Pancreas (tissue), 10 donors: ENCODE results near the gene RNF220. TPM values are rescaled to one million over a fixed set of nuclear protein-coding genes. Genes with fewer than 3 reads are reported as not detected.

Experiments used
- ATAC-seq, 4 donors: fragments of 200-7000 bp; cut with Tn5 transposase; one replicate each; pipeline versions ENCODE4 v1.8.0 to v1.9.1; 2020; ENCODE audit warnings: mild to moderate bottlenecking in 4 of 4, moderate library complexity in 4 of 4
- DNase-seq, 6 donors: peaks; one replicate each; pipeline ENCODE4 v3.0.0-alpha.2; 2020
- FAIRE-seq: peaks from 2 replicates; lab custom pipeline; 2012; peaks lifted over from hg19 to GRCh38; lab: Jason Lieb, UNC
- H3K27ac ChIP-seq, 4 donors: fragments of 200-600 bp; sonication (generic); 1 replicate in 3 of 4; 2 replicates in 1 of 4; pipeline versions ENCODE4 v1.5.0 to v1.8.0; 2020
- H3K27me3 ChIP-seq, 4 donors: fragments of 200-600 bp; one replicate each; pipeline ENCODE4 v1.8.0; 2021
- H3K36me3 ChIP-seq, 3 donors: fragments of 200-600 bp; sonication (generic) in 1 of 3; one replicate each; pipeline versions ENCODE4 v1.5.0 to v1.8.0; 2020 to 2021
- H3K4me1 ChIP-seq, 3 donors: fragments of 200-600 bp; one replicate each; pipeline ENCODE4 v1.8.0; 2021
- H3K4me3 ChIP-seq, 4 donors: fragments of 200-600 bp; sonication (generic) in 2 of 4; one replicate each; pipeline versions ENCODE4 v1.5.0 to v1.8.0; 2020 to 2021
- H3K9me3 ChIP-seq, 4 donors: fragments of 200-600 bp; one replicate each; pipeline ENCODE4 v1.8.0; 2021
- CTCF ChIP-seq, 4 donors: fragments of 200-600 bp; sonication (generic) in 3 of 4; IDR thresholded peaks; one replicate each; pipeline versions ENCODE4 v1.5.0 to v1.8.0; 2021; ENCODE audit warnings: antibody characterized with exemption in 4 of 4
- WGBS, 2 donors: extraction: QIAGEN DNeasy Blood & Tissue Kit; methylation state at CpG; one replicate each; pipeline ENCODE4 v1.1.7; 2013; 5-methylcytosine and 5-hydroxymethylcytosine counted together
- intact Hi-C, 3 donors: fragments of 100-400 bp; cut with DNase I; formaldehyde crosslinking; loops; one replicate each; pipeline versions ENCODE4 v1.11.1 to v1.14.2; 2022
- polyA plus RNA-seq, 2 donors: library from polyadenylated mRNA; stranded (reverse); fragments of 200-250 nt; gene quantifications; one replicate each; pipeline ENCODE4 v1.2.3, GENCODE V29; 2013
- total RNA-seq, 6 donors: library from RNA; stranded (reverse); fragmentation: NEBNext Ultra II Directional in 4 of 6; extraction: Animal tissue kit (Norgen Biotek cat#: 25700) in 4 of 6; gene quantifications; one replicate each; pipeline versions ENCODE4 v1.2.1 to v1.2.4, GENCODE V29; 2021 to 2023
- donor health status: healthy with polysubstance abuse.
- donor health status: DM: no; HTN: no; CAD: no; lungs with moderate emphysema.
- donor health status: DM: no; HTN: no; CAD: no.
- donor health status: control.
- donor health status: control.
- donor health status: Bipolar disorder and iron deficiency.
- donor health status: DM: yes; HTN: yes; CAD: no.
- donor health status: DM: no; HTN: no; CAD: no.
- donor health status: DM: no; HTN: no; CAD: no.
- donor health status: DM: yes; HTN: yes; CAD: no.

RNF220 gene
- total and polyA plus RNA-seq, 8 donors: 22.3 to 43.2 (median 33.0) TPM

GRCh38 chr1:44531785-44532566, 126.9 kb downstream of the RNF220 start:
- Histone ChIP-seq H3K9me3 (no peaks in the 10 kb centered on the region), H3K27ac (no peak overlapping the region), H3K4me3 (no peak overlapping the region), H3K27me3 (peaks cover 0 to 4% (median 0%) of the 10 kb centered on the region in 4 donors), H3K4me1 (no peaks in the 10 kb centered on the region), H3K36me3 (no peaks in the 10 kb centered on the region)
- no peak for FAIRE-seq
- no peak for TF ChIP-seq CTCF (IDR thresholded peaks at IDR 0.05)
- DNase-seq: no peak
- 28 to 53% methylated on average over 4 of the region's 4 CpGs for WGBS, 2 donors
- intact Hi-C loops: no loop called here
- peak in 1 of 4 donors; percentile 15 for ATAC-seq

GRCh38 chr1:44532567-44532944, 127.5 kb downstream of the RNF220 start:
- FAIRE-seq (no peak), DNase-seq (no peak), ATAC-seq (no peak)

GRCh38 chr1:44534771-44535170, 129.7 kb downstream of the RNF220 start:
- WGBS, 2 donors: 56 to 57% methylated on average over 6 of the region's 6 CpGs
- Histone ChIP-seq H3K27ac (no peak overlapping the region), H3K27me3 (no peaks in the 10 kb centered on the region), H3K9me3 (no peaks in the 10 kb centered on the region), H3K36me3 (no peaks in the 10 kb centered on the region), H3K4me1 (no peaks in the 10 kb centered on the region), H3K4me3 (no peak overlapping the region)
- no peak for TF ChIP-seq CTCF (IDR thresholded peaks at IDR 0.05)
- ATAC-seq: no peak
- no peak for FAIRE-seq
- DNase-seq: no peak
- intact Hi-C loops: no loop called here

More at GRCh38 chr1:44532567-44532944, 127.5 kb downstream of the RNF220 start:
- no peaks in the 10 kb centered on the region for H3K9me3 ChIP-seq
- no peak overlapping the region for H3K27ac ChIP-seq
- intact Hi-C loops: no loop called here
- H3K27me3 ChIP-seq: peaks cover 0 to 4% (median 0%) of the 10 kb centered on the region in 4 donors
- H3K4me1 ChIP-seq: no peaks in the 10 kb centered on the region
- H3K36me3 ChIP-seq: no peaks in the 10 kb centered on the region
- WGBS, 2 donors: 49 to 52% methylated on average over 3 of the region's 3 CpGs
- TF ChIP-seq CTCF (IDR thresholded peaks at IDR 0.05): no peak
- H3K4me3 ChIP-seq: no peak overlapping the region

GRCh38 chr1:44536357-44537209, 131.5 kb downstream of the RNF220 start:
- intact Hi-C loops: no loop called here
- DNase-seq (no peak), ATAC-seq (no peak), FAIRE-seq (no peak)
- H3K27me3 ChIP-seq: no peaks in the 10 kb centered on the region
- 71 to 77% methylated on average over 18 of the region's 18 CpGs for WGBS, 2 donors
- H3K4me1 ChIP-seq: no peaks in the 10 kb centered on the region
- no peaks in the 10 kb centered on the region for H3K36me3 ChIP-seq
- H3K27ac ChIP-seq: no peak overlapping the region
- no peak overlapping the region for H3K4me3 ChIP-seq
- TF ChIP-seq CTCF (IDR thresholded peaks at IDR 0.05): no peak
- H3K9me3 ChIP-seq: no peaks in the 10 kb centered on the region
